Stimulated activated CD4-positive, alpha-beta T cell treated with anti-CD3 and anti-CD28 coated beads, Interleukin-12 subunit alpha, Interleukin-12 subunit beta, amount 100 ng/mL, for 24 hours (primary cell): Measurements from ENCODE around the gene ROBO3.

ENCODE experiments used
- DNase-seq, 2 experiments: peaks; one replicate each; pipeline ENCODE4 v3.0.0-alpha.2; 2020; ENCODE audit warnings: low read depth in 2 of 2

The ROBO3 gene

DNA sequence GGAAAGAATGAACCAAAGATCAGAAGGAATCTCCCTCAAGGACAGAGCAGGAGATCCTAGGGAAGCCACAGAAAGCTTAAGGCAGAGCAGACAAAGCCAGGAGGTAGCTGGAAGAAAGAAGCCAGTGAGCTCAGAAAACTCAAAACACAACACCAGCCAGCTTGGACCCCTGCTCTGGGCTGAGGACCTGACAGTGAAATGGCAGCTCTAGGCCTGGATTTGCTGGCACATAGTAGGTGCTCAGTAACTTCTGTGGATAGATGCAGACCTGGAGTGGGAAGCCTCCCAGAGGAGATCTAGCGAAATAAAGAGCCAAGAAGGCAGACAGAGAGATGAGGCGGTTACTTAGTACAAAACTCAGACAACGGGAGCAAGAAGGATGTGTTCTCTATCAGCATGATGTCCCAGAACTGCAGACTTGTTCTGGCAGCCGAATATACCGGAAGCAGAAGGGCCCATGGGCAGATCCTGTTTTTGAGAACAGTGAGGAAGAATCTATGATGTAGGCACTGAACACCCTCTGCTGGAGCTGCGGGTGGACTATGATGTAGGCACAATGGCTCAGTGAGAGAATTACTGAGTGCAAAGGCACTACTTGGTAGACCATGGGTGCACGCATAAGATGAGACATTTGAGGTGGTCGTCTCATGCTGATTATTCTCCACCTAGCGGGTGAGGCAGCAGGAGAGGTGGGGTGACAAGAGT is 27.7 kb downstream of the ROBO3 start:
- DNase-seq = no peak

DNA sequence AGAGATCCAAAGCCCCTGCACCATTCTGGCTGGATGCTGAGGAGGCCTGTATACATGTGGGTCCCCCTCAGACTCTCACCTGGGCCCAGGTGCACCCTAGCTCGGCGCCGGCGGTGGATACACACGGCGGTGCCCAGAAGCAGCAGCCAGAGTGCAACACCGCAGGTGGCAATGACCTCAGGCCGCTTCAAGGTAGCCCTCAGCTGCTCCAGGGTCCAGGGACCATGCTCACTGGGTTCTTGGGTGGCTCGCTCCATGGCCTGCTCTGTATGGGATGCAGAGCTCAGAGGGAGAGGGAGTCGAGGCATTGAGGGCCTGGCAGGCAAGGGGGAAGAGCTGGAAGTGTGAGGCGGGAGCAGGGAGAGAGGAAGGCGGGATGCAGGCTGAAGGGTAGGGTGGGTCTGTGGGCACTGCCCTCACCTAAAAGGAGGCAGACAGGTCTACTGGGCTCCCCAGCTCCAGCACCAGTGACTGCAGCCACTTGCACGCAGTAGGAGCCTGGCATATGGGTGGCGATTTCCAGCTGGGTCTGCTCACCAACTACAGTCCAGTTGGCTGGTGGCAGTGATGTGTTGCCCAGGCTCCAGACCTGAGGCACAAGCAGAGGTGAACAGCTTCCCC is 28.7 kb downstream of the ROBO3 start:
- DNase-seq = no peak

DNA sequence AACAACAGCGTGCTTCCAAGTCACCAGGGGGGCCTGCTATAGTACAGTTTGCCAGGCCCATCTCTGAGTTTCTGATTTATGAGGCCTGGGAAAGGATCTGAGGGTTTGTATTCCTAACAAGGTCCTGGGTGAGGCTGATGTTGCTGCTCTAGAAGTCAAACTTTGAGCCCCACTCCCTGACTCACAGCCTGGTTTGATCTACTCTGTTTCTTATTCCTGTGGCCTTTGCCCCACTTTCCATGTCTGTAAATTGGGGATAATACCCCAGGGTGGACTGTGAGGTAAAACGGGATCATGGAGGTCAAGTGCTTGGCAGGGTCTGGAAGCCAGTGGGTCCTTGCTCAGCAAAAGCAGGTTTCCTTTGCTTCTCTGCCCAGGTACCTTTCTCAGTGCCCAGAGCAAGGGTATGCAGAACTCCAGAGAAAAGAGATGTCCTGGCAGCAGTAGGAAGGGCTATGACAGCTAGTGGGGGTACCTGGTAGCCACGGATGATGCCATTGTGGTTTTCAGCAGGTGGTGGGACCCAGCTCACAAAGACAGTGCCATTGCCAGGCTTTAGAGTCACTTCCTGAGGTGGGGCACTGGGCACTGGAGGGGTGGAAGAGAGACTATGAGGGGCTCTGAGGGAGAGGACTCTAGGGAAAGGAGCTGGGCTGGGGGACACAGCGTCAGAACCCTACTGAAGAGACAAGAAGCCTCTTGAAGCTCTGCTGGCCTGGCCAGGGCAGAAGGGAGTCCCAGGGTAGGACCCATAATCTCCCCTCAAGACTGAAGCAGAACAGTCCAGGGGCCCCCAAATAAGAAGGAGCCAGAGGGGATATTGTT is 29.6 kb downstream of the ROBO3 start:
- no peak for DNase-seq

DNA sequence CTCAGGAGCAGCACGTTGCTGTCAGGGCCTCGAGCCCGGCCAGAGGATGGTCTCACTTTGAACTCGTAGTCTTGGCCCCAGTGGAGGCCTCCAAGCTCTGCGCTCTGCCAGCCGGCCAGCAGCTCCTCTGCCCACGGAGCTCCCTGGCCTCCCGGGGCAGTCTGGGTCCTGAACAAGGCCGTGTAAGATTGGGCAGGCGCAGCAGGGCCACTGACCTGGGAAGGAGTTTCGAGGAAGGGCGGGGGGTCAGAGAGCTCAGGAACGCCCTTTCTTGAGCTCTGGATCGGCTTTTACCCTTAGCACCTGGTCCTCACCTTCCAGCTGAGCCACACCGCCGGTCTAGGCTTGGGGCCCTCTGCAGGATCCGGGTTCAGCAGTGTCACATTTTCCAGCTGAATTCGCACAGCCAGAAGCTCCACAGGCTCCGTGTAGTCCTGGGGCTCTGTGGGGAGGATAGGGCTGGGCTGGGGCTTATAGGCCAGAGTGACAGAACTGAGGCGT is 30.3 kb downstream of the ROBO3 start:
- no peak for DNase-seq

DNA sequence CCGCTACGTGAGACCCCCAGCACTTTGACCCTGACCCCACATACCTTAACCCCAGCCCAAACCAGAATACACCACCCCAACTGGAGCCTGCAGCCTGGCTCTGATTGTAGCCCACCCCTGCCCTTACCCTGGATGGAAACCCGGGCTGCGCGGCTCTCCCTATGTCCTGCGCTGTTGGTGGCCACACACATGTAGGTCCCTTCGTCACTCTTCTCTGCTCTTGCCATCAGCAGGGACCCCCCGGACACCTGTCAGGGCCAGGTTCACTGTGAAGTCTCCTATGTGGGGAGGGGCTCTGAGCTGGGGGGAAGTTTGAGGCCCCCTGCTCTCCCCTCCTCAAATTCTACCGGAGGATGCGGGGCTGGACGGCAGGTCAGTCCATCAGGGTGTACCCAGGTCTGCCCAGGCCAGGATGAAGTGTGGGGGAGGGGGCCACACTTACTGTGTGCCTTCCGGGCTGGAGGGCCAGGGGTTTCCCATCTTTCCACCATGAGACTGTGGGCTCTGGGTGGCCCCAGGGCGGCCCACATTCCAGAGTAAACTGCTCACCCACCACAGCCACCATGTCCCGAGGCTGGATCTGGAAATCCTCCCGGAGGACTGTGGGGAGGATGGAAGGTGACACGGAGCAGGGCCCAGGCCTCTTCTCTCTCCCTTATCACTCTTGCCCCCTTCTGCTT is 31.0 kb downstream of the ROBO3 start:
- DNase-seq = no peak

DNA sequence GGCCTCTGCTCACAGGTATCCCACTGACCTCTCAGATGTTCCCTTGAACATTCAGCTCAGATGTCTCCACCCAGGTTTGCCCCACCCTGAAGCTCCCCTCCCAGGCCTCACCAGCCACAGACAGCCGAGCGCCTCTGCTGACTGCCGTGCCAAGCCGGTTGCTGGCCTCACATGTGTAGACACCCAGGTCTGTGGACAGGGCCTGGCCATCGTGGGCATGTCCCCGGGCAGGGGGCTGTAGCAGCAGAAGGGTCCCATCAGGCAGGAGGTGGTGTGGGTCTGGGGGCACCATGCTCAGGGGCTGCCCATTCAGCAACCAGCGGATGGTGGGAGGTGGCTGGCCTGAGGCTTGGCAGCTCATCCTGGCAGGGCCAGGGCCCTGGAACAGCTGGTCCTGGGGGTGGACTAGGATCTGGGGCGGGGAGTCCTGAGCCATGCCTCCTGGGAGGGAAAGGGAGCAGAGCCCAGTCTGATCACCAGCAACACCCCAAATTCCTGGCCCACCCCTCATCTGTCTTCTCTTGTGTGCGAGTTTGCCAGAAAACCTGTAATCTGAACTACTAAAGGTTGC is 31.7 kb downstream of the ROBO3 start:
- no peak for DNase-seq

DNA sequence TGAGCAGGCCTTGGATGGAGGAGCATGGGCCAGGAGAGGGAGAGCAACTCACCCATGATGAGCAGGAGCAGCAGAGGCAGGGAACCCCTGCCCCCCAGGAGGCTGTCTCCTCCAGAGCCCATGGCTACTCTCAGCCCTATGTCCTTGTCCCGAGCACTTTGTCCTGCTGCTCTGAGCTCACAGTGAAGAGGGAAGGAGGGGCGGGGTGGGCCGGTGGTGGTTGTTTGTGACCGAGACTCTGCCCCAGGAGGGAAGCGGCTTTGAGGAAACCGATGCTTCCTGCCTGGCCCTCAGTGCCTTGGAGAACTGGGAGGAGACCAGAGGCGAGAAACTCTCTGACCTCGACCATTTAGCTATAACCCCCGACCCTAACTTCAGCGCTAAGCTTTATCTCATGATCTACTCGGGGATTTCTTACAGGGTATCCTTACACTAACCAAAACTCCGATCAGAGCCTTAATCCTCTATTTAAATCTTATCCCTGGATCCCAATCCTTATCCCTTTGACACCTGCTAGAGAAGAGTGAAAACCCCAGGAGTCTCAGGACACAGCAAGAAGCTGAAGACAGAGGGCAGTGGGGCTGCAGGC is 32.5 kb downstream of the ROBO3 start, which contains the start of gene ROBO4:
Gene ROBO4, minus strand, starts transcription at position 192 of the 589 bp plus-strand sequence. Its CDS starts 70 bp downstream, at position 122.
- DNase-seq = no peak

DNA sequence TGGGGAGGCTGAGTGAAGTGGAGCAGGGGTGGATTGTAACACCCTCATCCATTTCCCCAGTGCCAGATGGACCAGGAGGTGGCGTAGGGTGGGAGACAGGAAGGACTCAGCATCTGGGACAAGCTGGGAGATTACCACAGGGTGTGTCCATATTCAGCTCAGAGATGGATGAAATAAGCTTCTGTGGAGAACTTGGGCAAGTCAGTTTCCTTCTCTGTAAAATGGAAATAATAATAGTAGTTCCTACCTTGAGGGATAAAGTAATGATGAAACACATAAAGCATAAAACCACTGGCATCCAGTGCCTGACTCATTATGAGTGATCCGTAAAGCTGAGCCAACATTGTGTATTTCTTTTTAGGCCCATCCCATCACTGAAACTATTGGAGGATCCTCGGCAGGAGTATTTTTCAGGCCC is 33.0 kb downstream of the ROBO3 start:
- no peak for DNase-seq

DNA sequence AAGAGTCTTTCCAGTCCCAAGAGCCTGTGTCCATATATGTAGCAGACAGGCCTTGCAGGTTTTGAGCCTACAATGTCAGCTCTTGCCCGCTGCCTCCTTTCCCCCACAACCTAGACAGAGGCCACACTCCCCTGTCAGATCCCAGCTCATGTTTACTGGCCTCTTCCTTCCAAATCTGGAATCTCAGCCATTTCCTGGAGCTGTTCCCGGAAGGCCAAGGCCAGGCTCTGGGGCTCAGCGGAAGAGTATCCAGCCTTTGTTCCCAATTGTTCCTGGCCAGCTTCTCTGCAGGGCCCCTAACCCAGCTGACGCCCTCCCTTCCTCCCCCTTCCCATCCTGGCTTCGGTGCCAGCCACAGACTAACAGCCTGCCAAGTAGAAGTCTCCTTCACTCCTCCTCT is 33.5 kb downstream of the ROBO3 start:
- no peak for DNase-seq

DNA sequence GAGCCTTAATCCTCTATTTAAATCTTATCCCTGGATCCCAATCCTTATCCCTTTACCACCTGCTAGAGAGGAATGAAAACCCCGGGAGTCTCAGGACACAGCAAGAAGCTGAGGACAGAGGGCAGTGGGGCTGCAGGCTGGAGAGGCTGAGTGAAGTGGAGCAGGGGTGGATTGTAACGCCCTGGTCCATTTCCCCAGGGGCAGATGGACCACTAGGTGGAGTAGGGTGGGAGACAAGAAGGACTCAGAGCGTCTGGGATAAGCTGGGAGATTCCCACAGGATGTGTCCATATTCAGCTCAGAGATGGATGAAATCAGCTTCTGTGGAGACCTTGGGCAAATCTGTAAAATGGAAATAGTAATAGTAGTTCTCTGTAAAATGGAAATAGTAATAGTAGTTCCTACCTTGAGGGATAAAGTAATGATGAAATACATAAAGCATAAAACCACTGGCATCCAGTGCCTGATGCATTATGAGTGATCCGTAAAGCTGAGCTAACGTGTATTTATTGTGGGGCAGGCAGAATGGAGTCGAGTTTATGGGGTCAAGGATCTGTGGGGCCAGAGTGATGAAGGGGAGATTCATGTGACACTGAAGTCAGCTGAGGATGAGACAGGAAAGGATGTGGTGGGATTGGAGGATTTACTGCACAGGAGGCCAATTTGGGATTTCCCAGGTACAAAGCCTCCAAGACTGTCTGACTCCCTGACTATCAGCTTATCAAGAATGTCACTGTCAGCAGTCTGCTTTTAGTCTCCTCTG is 34.3 kb downstream of the ROBO3 start:
- no peak for DNase-seq

DNA sequence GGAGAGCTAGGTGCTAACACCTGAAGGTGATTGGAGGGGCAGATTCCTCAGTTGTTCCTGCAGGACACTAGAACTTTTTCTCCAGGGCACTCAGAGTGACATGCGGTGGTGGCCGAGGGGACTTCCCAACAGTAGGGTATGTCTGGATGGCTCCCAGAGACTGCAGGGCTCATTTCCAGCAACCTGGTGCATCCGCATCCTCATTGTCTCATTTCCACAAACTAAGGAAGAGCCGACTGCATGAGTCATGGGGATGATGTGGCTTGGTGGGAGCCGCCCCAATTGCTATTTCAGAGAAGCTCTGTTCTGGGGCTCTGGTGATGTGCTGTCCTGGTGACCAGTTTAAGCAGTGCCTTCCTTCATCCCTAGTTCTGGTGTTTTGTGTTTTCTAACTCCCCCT is 35.2 kb downstream of the ROBO3 start:
- no peak for DNase-seq

DNA sequence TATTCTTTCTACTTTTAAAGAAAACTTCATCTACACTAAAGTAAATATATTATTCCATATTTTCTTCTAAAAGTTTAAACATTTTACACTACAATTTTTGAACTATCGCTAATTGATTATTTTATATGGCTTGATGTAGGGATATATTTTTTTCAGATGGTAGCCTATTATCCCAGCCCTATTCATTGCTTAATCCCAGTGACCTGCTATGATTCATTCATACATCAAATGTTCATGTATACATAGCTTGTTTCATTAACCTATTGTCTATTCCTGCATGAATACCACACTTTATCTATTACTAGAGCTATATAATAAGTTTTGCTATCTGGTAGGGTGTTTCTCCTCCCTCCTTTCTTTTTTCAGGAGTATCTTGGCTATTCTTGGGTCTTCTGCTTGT is 37.4 kb downstream of the ROBO3 start:
- DNase-seq = no peak

DNA sequence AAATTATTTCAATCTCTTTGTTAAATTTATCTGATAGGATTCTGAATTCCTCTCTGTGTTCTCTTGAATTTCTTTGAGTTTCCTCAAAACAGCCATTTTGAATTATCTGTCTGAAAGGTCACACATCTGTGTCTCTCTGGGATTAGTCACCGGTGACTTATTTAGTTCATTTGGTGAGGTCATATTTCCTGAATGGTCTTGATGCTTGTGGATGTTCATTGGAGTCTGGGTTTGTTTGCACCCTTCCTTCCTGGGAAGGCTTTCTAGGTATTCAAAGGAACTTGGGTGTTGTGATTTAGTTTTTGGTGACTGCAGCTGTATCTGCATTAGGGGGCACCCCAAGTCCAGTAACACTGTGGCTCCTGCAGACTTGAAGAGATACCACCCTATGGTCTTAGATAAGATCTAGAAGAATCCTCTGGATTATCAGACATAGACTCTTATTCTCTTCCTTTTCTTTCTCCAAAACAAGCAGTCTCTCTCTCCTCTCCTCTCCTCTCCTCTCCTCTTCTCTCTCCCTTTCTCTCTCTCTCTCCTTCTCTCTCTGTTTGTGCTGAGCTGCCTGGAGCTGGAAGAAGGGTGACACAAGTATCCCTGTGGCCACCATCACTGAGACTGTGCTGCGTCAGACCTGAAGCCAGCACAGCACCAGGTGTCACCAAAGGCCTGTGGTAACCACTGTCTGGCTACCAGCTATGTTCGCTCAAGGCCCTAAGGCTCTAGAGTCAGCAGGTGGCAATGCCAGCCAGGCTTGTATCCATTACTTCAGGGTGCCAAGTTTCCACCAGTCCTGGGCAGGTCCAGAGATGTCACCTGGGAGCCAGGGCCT is 50.5 kb downstream of the ROBO3 start:
- DNase-seq = no peak

DNA sequence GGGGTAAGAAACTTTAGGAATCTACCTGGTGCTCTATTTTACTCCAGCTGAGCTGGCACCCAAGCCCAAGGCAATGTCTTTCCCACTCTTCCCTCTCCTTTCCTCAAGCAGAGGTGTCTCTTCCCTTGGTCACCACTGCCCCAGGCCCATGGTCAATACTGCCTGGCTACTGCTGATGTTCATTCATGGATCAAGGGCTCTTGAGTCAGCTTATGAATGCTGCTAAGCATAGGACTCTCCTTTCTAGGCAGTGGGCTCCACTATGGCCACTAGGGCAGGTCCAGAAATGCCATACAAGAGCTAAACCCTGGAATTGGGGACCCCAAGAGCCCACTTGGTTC is 51.1 kb downstream of the ROBO3 start:
- DNase-seq = no peak

DNA sequence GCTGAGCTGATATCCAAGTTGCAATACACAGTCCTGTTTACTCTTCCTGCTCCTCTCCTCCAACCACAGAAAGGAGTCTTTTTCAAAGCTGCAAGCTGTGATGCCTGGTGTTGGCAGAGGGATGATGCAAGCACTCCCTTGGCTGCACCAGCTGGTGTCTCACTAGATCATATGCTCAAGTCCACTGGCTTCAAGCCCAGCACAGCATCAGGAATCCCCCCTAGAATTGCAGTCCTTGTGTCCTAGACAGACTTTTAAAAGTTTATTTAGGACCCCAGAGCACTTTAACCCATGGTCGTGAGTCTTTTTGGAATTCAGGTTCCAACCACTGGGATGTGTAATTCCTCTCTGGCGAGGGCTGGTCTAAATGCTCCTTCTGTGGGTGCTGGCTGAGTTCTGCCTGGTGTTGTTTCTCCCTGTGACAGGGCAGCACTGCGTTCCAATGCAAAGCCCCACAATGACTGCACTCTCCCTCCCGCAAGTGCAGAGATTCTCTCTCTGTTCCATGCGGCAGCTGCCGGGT is 51.9 kb downstream of the ROBO3 start:
- DNase-seq = no peak

DNA sequence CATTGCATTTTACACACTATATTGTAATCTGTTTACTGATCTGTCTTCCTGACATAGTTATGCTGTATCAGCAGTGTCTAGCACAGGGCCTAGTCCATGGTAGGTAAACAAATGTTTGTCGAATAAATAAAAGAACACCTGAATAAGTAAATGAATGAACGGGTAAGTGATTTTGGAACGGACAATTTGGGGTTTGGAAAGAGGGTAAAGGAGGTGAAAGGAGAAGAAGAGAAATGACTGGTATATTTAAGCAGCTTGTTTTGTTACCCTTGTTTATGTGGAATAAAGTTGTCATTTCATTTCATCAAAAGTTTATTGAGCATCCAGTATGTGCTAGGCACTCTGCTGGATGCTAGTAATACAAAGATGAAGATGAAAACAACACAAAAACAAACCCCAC is 53.7 kb downstream of the ROBO3 start, which contains the start of gene HEPN1:
Gene HEPN1, plus strand, starts transcription at position 301 of the 400 bp plus-strand sequence.
- DNase-seq = no peak

DNA sequence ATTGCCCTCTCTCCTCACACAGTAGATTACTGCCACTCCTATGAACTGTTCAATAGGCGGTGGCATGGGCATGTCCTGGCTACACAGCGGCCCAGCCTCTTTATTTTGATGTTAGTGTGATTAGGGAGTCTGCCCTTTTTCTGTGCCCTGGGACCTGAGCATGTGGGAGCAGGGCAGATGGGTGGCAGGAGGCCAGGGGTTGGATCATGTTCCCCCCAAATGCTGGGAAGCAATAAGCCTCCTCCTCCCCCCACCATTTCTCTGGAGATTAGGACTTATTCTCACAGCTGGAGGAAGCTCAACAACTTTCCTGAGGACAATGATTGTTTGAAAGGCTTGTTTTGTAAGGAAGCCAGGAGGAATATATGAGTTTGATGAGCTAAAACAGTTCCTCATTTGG is 54.7 kb downstream of the ROBO3 start:
- no peak for DNase-seq

DNA sequence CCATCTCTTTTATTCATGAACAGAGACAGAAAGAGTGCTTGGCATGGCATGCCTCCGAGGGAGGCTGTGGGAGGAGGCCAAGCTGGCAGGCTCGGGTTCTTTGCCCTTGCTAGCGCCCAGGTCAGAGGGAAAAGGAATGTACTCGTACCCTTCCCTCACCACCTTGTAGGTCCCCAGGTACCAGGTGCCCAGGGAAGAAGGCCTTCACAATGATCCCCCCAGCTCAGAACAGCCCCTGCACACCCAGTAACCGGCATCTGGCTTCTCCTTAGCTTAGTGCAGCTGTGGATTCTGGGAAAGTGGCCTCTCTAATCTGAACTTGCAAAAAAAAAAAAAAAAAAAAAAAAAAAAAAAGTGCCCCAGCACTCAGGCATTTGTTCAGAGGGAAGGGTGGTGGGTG is 55.1 kb downstream of the ROBO3 start:
- DNase-seq = no peak

DNA sequence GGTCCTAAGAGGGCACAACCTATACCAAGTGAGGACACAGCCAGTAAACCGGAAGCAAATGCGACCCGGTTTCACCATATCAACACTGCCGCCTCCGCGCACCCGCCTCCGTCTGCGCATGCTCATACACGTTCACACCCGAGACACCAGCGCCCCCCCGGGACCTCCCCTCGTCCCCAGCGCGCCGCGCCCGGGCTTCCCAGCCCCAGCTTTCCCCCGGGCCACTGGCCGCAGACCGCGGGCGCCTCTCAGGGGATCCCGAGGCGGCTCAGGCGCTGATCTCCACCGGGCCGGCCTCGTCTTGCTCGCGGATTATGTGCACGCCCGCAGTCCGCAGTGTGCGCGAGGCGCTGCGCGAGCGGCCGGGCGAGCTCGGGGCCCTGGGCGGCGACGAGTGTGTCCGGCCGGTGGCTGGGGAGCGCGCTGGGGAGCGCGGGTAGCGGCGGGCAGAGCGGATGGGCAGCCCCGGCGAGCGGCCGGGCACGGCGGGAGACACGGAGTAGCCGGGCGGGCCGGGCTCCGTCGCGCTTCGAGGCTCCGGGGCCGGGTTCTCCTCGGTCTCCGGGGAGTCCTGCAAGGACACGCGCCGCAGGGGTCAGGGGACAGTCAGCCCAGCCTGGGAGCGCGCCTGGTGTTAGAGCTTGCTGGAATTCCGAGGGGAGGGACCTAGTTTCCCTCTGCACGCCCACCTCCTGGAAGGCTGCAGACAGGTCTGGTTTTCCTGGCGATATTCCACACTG is 55.8 kb downstream of the ROBO3 start:
- DNase-seq = peak; percentile 49 to 71
